ENCODE measurements around the gene ARID2. TPM values are rescaled to one million over a fixed set of nuclear protein-coding genes. Genes with fewer than 3 reads are reported as not detected.
A peak's percentile ranks its signal among the peaks of the same experiment; 100 is the strongest.

ARID2 gene, protein sequence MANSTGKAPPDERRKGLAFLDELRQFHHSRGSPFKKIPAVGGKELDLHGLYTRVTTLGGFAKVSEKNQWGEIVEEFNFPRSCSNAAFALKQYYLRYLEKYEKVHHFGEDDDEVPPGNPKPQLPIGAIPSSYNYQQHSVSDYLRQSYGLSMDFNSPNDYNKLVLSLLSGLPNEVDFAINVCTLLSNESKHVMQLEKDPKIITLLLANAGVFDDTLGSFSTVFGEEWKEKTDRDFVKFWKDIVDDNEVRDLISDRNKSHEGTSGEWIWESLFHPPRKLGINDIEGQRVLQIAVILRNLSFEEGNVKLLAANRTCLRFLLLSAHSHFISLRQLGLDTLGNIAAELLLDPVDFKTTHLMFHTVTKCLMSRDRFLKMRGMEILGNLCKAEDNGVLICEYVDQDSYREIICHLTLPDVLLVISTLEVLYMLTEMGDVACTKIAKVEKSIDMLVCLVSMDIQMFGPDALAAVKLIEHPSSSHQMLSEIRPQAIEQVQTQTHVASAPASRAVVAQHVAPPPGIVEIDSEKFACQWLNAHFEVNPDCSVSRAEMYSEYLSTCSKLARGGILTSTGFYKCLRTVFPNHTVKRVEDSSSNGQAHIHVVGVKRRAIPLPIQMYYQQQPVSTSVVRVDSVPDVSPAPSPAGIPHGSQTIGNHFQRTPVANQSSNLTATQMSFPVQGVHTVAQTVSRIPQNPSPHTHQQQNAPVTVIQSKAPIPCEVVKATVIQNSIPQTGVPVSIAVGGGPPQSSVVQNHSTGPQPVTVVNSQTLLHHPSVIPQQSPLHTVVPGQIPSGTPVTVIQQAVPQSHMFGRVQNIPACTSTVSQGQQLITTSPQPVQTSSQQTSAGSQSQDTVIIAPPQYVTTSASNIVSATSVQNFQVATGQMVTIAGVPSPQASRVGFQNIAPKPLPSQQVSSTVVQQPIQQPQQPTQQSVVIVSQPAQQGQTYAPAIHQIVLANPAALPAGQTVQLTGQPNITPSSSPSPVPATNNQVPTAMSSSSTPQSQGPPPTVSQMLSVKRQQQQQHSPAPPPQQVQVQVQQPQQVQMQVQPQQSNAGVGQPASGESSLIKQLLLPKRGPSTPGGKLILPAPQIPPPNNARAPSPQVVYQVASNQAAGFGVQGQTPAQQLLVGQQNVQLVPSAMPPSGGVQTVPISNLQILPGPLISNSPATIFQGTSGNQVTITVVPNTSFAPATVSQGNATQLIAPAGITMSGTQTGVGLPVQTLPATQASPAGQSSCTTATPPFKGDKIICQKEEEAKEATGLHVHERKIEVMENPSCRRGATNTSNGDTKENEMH (N-terminal part only)
- total RNA-seq = 28.7 and 32.8 TPM in 2 replicates

DNA sequence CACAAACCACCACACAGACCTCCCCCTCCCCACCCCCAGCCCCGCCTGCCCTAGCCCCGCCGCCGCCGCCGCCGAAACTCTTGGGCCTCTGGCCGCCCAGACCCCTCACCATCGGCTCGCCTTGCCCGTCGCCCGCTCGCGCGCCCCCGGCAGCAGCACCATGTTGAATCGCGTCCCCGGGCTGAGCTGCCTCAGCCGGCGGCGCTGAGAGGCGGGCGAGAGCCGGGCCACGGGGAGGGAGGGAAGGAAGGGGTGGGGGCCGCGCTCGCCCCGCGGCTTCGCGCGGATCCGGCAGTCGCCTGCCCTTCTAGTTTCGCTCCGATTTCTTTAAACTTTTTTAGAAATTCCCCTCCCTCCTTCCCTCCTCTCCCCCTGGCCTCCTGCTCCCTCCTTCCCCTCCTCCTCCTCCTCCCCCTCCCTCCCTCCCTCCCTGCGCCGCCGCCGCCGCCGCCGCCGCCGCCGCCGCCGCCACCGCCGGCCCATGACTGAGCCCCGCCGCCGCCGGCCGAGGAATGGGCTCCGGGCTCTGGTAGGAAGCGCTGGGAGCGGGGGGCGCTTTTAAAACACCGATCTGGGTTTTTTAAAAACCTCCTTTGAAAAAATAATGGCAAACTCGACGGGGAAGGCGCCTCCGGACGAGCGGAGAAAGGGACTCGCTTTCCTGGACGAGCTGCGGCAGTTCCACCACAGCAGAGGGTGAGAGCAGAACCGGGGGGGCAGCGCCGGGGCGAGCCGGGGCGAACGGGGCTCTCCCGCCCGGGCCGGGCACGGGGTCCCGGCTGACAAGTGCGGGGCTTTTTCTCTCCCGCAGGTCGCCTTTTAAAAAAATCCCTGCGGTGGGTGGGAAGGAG, at the start of gene ARID2:
ARID2 (plus strand) TSS at position 474 of the 851 bp plus-strand sequence; CDS start at position 605, 131 bp downstream.
- Mint-ChIP-seq H3K4me1 (ENCODE audit: low read depth) (peaks cover 31% of the 10 kb centered on the region), H3K27me3 (ENCODE audit: low read depth) (no peaks in the 10 kb centered on the region), H3K9me3 (no peaks in the 10 kb centered on the region), H3K27ac (peak within 1 kb of the TSS; percentile 100), H3K4me3 (ENCODE audit: low read depth) (peak within 1 kb of the TSS; percentile 100), H3K36me3 (ENCODE audit: low read depth) (peaks cover 34% of the 10 kb centered on the region)
- intact Hi-C loops (cut with micrococcal nuclease) = loop anchor here (1.0 to 10.0 kb wide), 9 partner anchors 15 to 1978 kb away; partner anchors contain the start of genes IRAK4, PUS7L, RPAP3 and SCAF11
- peak; percentile 68 for DNase-seq (ENCODE audit: low spot score)

DNA sequence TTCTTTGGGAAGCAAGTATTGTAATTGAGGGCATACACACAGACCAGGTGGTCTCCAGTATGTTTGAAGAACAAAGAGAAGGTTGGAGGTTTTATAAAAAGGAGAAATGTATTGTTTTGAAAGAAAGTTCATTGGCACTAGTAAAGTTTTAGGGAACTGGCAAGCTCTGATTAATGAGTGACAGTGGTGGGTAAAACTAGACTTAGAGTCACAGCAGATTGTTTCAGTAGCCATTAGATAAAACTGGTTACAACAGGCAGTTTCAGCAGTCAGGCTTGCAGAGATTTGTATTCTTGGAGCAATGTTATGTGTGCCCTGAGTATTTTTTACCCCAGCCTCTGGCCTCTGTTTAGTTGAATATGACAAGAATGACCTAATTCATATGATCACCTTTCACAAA, 49.1 kb upstream of the ARID2 start:
- Mint-ChIP-seq H3K9me3 (no peaks in the 10 kb centered on the region), H3K27ac (no peak overlapping the region), H3K4me3 (ENCODE audit: low read depth) (no peak overlapping the region), H3K4me1 (ENCODE audit: low read depth) (peaks cover 6% of the 10 kb centered on the region), H3K27me3 (ENCODE audit: low read depth) (peaks cover 60% of the 10 kb centered on the region), H3K36me3 (ENCODE audit: low read depth) (peaks cover 3% of the 10 kb centered on the region)
- no peak for DNase-seq (ENCODE audit: low spot score)
- intact Hi-C loops (cut with micrococcal nuclease) = no loop called here

DNA sequence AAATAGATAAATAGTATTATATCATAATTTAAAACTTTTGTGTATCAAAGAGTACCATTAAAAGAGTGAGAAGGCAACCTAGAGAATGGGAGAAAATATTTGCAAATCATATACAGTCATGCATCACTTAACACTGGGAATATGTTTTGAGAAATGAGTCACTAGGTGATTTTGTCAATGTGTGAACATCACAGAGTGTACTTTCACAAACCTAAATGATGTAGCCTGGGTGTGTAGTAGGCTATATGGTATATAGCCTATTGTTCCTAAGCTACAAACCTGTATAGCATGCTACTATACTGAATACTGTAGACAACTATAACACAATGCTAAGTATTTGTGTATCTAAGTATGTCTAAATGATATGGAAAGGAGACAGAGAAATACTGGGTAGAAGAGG, 48.0 kb upstream of the ARID2 start:
- peaks cover 57% of the 10 kb centered on the region for H3K27me3 Mint-ChIP-seq (ENCODE audit: low read depth)
- no peak for DNase-seq (ENCODE audit: low spot score)
- peaks cover 16% of the 10 kb centered on the region for H3K4me1 Mint-ChIP-seq (ENCODE audit: low read depth)
- no peak overlapping the region for H3K4me3 Mint-ChIP-seq (ENCODE audit: low read depth)
- H3K27ac Mint-ChIP-seq = no peak overlapping the region
- no peaks in the 10 kb centered on the region for H3K9me3 Mint-ChIP-seq
- intact Hi-C loops (cut with micrococcal nuclease) = no loop called here
- peaks cover 3% of the 10 kb centered on the region for H3K36me3 Mint-ChIP-seq (ENCODE audit: low read depth)

DNA sequence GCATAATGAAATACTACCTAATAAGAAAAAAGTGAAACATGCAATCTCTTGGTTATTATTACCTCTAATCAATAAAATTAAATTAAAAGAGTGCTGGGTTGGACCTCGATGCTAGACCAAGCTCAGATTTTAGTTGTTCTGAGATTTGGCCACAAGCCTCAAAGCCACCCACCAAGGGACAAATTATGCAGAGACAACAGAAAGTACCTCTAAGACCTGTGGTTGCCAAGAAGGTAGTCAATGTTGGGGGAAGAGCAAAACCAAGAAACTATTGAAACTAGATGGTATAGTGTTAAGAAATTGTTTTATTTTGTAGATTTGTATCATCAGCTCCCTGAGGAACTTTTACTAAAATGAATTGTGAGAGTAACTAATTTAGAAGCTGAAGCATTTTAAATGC, 43.8 kb upstream of the ARID2 start:
- intact Hi-C loops (cut with micrococcal nuclease) = no loop called here
- H3K36me3 Mint-ChIP-seq (ENCODE audit: low read depth) = no peaks in the 10 kb centered on the region
- H3K27ac Mint-ChIP-seq = no peak overlapping the region
- peaks cover 24% of the 10 kb centered on the region for H3K4me1 Mint-ChIP-seq (ENCODE audit: low read depth)
- no peak overlapping the region for H3K4me3 Mint-ChIP-seq (ENCODE audit: low read depth)
- no peaks in the 10 kb centered on the region for H3K9me3 Mint-ChIP-seq
- peaks cover 62% of the 10 kb centered on the region for H3K27me3 Mint-ChIP-seq (ENCODE audit: low read depth)
- no peak for DNase-seq (ENCODE audit: low spot score)

DNA sequence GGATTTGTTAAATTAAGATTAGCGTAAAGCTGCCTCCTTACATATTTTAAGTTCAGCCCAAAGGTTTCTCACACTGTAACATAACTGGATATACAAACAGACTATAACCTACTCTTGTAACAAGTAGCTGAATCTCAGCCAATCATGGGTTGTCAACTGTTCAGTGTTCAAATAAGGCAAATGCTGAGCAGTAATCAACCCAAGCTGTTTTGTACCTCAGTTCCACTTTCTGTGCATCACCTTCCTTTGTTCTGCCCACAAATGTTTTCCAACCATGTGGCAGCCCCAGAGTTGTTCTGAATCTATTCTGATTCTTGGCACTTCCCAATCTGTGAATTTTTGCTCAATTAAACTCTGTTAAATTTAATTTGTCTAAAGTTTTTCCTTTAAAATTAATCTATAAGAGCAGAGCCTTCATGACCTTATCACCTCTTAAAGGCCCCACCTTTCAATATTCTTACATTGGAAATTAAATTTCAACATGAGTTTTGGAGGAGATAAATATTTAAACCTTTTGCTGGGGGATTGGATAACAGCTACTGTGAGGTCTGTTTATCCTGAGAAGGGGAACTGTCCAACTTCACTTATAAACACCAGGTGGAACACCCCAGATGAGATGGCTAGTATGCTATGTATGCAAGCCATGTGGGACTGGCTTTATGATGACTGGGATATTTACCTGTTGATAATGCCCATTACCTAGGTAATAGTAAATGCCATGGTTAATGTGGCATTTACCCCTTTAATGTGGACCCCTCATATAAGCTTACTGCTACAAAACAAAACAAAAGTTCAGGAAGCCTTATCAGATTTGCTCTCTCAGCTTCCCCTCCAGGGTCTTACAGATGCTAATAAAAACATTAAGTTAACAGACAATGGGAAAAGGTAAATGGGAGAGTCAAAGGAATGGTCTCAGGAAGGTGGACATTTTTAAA, 42.2 kb upstream of the ARID2 start:
- Mint-ChIP-seq H3K4me1 (ENCODE audit: low read depth) (peaks cover 21% of the 10 kb centered on the region), H3K27ac (no peak overlapping the region), H3K4me3 (ENCODE audit: low read depth) (no peak overlapping the region), H3K27me3 (ENCODE audit: low read depth) (peaks cover 59% of the 10 kb centered on the region), H3K36me3 (ENCODE audit: low read depth) (no peaks in the 10 kb centered on the region), H3K9me3 (no peaks in the 10 kb centered on the region)
- no peak for DNase-seq (ENCODE audit: low spot score)
- intact Hi-C loops (cut with micrococcal nuclease) = no loop called here

DNA sequence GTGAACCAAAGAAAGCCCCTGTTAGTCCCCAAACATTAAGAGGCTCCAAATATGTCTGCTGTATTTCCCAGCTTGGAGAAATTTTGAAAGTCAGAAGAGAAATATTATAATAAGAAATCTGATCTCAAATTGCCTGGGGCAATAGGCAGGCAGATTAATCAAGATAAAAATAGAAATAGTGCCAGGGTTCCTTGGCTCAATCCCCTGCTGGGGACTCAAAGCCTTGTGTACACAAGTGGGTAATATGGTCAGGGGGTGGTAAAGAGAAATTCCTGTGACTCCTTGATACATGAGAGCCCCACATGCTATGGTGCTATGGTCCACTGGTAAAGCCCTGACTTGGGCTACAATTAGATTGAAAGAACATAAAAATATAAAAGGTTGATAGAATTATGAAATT, 41.3 kb upstream of the ARID2 start:
- no peaks in the 10 kb centered on the region for H3K36me3 Mint-ChIP-seq (ENCODE audit: low read depth)
- no peak overlapping the region for H3K4me3 Mint-ChIP-seq (ENCODE audit: low read depth)
- intact Hi-C loops (cut with micrococcal nuclease) = no loop called here
- no peak for DNase-seq (ENCODE audit: low spot score)
- H3K4me1 Mint-ChIP-seq (ENCODE audit: low read depth) = peaks cover 21% of the 10 kb centered on the region
- peaks cover 58% of the 10 kb centered on the region for H3K27me3 Mint-ChIP-seq (ENCODE audit: low read depth)
- no peaks in the 10 kb centered on the region for H3K9me3 Mint-ChIP-seq
- no peak overlapping the region for H3K27ac Mint-ChIP-seq

DNA sequence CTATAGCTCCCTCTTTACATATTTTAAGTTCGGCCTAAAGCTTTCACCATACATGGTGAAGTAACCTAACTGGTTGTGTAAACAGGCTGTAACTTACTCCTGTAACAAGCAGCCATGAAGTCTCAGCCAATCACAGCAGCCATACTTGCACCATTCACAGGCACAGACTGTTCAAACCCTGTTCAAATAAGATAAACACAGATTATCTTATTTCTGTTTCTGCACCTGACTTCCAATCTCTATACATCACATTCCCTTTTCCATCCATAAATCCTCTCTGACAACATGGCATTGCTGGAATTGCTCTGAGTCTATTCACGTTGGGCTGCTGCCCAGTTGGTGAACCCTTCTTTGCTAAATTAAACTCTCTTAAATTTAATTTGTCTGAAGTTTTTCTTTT, 34.5 kb upstream of the ARID2 start:
- no peak overlapping the region for H3K4me3 Mint-ChIP-seq (ENCODE audit: low read depth)
- peaks cover 3% of the 10 kb centered on the region for H3K9me3 Mint-ChIP-seq
- peaks cover 2% of the 10 kb centered on the region for H3K4me1 Mint-ChIP-seq (ENCODE audit: low read depth)
- intact Hi-C loops (cut with micrococcal nuclease) = no loop called here
- no peak for DNase-seq (ENCODE audit: low spot score)
- no peaks in the 10 kb centered on the region for H3K36me3 Mint-ChIP-seq (ENCODE audit: low read depth)
- no peak overlapping the region for H3K27ac Mint-ChIP-seq
- H3K27me3 Mint-ChIP-seq (ENCODE audit: low read depth) = peaks cover 46% of the 10 kb centered on the region

DNA sequence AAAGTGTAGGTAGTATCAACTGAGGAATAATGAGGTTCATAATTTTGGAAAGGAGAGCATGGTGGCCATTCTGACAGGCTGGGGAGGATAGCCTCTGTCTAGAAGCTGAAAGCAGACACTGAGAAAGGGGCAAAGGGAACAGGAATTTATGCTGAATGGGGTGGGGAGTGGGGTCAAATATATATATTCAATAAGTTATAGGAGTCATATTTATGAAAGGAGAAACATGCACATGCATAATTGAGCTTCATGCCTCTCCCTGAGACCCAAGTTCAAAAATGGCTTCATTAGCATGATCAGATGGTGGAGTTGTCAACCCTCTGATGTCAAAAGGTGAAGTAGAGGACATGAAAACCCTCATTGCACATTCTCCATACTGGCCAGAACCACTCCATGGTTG, 33.9 kb upstream of the ARID2 start:
- no peak for DNase-seq (ENCODE audit: low spot score)
- no peak overlapping the region for H3K4me3 Mint-ChIP-seq (ENCODE audit: low read depth)
- H3K27me3 Mint-ChIP-seq (ENCODE audit: low read depth) = peaks cover 40% of the 10 kb centered on the region
- H3K36me3 Mint-ChIP-seq (ENCODE audit: low read depth) = no peaks in the 10 kb centered on the region
- intact Hi-C loops (cut with micrococcal nuclease) = no loop called here
- no peak overlapping the region for H3K27ac Mint-ChIP-seq
- H3K9me3 Mint-ChIP-seq = peaks cover 3% of the 10 kb centered on the region
- H3K4me1 Mint-ChIP-seq (ENCODE audit: low read depth) = peaks cover 2% of the 10 kb centered on the region

DNA sequence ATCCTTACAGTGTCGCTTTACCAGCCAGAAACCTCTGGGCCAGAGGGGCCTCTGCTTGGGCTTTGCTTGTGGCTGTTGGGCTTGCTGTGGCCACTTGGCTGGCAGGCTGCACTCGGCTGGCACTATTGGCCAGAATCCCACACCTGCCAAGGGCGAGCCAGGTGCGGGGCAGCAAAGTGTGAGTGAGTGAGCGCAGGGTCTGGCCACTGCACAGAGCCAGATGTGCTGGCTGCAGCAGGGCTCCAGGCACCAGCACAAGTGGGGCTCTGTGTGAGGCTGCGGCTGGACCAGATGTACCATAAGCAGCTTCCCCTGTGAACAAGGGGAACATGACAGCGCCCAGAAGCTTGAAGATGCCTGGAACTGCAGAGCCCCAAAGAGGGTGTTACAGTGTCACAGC, 33.5 kb upstream of the ARID2 start:
- H3K4me3 Mint-ChIP-seq (ENCODE audit: low read depth) = no peak overlapping the region
- H3K27ac Mint-ChIP-seq = no peak overlapping the region
- peaks cover 3% of the 10 kb centered on the region for H3K9me3 Mint-ChIP-seq
- H3K27me3 Mint-ChIP-seq (ENCODE audit: low read depth) = peaks cover 36% of the 10 kb centered on the region
- H3K4me1 Mint-ChIP-seq (ENCODE audit: low read depth) = peaks cover 2% of the 10 kb centered on the region
- no peak for DNase-seq (ENCODE audit: low spot score)
- no peaks in the 10 kb centered on the region for H3K36me3 Mint-ChIP-seq (ENCODE audit: low read depth)
- intact Hi-C loops (cut with micrococcal nuclease) = no loop called here

DNA sequence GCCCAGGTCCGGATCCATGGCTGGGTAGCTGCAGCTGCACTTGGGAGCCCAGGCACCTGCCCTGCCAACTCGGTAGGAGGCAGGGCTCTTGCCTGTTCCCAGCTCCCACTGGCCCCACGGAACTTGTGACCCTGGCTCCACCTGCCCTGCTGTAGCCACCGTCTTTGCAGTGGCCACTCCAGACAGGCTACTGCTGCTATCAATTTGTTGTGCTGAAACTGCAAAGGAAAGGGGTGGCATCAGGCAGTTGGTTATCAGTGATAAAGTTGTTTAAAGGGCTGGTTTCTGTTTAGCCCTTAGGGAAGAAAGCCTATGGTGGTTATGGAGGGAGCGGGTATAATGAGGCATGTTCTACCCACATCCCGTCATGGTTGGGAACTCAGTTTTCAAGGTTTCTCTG, 32.1 kb upstream of the ARID2 start:
- peaks cover 2% of the 10 kb centered on the region for H3K4me1 Mint-ChIP-seq (ENCODE audit: low read depth)
- no peak for DNase-seq (ENCODE audit: low spot score)
- intact Hi-C loops (cut with micrococcal nuclease) = no loop called here
- no peaks in the 10 kb centered on the region for H3K36me3 Mint-ChIP-seq (ENCODE audit: low read depth)
- H3K4me3 Mint-ChIP-seq (ENCODE audit: low read depth) = no peak overlapping the region
- peaks cover 8% of the 10 kb centered on the region for H3K9me3 Mint-ChIP-seq
- peaks cover 37% of the 10 kb centered on the region for H3K27me3 Mint-ChIP-seq (ENCODE audit: low read depth)
- H3K27ac Mint-ChIP-seq = no peak overlapping the region

DNA sequence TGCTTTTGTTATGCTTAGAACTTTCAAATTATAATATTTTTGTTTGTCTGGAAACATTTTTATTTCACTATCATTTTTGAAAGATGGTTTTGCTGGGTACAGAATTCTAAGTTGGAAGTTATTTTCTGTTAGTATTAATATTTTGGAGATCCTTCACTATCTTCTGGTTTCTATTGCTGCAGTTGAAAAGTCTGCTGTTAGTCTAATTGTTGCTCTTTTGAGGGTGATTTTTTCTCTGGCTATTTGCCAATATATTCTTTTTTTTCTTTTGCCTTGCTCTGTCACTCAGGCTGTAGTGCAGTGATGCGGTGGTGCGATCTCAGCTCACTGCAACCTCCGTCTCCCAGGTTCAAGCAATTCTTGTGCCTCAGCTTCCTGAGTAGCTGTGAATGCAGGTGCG, 28.2 kb upstream of the ARID2 start:
- Mint-ChIP-seq H3K4me3 (ENCODE audit: low read depth) (no peak overlapping the region), H3K4me1 (ENCODE audit: low read depth) (peaks cover 2% of the 10 kb centered on the region), H3K27me3 (ENCODE audit: low read depth) (peaks cover 18% of the 10 kb centered on the region), H3K27ac (no peak overlapping the region), H3K36me3 (ENCODE audit: low read depth) (no peaks in the 10 kb centered on the region), H3K9me3 (peaks cover 7% of the 10 kb centered on the region)
- intact Hi-C loops (cut with micrococcal nuclease) = no loop called here
- DNase-seq (ENCODE audit: low spot score) = no peak

All from activated T-helper 2 cell treated with anti-CD3 and anti-CD28 coated beads, Interferon-gamma antibody, Interleukin-2, Interleukin-4, amounts not matched to agents 10 μg/mL and 5 μg/mL and 100 μg/mL, durations not matched to agents 14 hours and 24 hours and 36 hours (primary cell).